OCI-LY1 (cell line): ENCODE measurements around the gene SUGCT.

ENCODE experiments used
- H2AFZ ChIP-seq: fragments of 200-600 bp; sonication (generic), shearing (Covaris generic); 2 replicates; pipeline ENCODE4 v1.6.0; 2014; ENCODE audit warnings: antibody characterized with exemption, mild to moderate bottlenecking, low read length
- H3F3A ChIP-seq: fragments of 200-600 bp; sonication (generic), shearing (Covaris generic); 2 replicates; pipeline ENCODE4 v1.6.0; 2014; ENCODE audit warnings: mild to moderate bottlenecking, antibody characterized with exemption, low read length, moderate library complexity; ENCODE audit not compliant: insufficient read depth
- H3K27ac ChIP-seq: fragments of 200-600 bp; sonication (generic); 2 replicates; pipeline ENCODE4 v1.5.1; 2014; ENCODE audit warnings: low read length, mixed run types, mild to moderate bottlenecking, low read depth; ENCODE audit not compliant: poor library complexity, severe bottlenecking
- H3K27me3 ChIP-seq: fragments of 200-600 bp; sonication (generic); 2 replicates; pipeline ENCODE4 v1.6.0; 2014; ENCODE audit warnings: antibody characterized with exemption, mild to moderate bottlenecking, low read length, moderate library complexity; ENCODE audit not compliant: insufficient read depth
- H3K36me3 ChIP-seq: fragments of 200-600 bp; sonication (generic); 2 replicates; pipeline ENCODE4 v1.6.1; 2014; ENCODE audit warnings: mild to moderate bottlenecking, antibody characterized with exemption, low read length, moderate library complexity, mixed read lengths; ENCODE audit not compliant: insufficient read depth
- H3K4me1 ChIP-seq: fragments of 200-600 bp; sonication (generic); 2 replicates; pipeline ENCODE4 v1.5.1; 2014; ENCODE audit warnings: mild to moderate bottlenecking, low read length, moderate library complexity; ENCODE audit not compliant: insufficient read depth, severe bottlenecking
- H3K4me2 ChIP-seq: fragments of 200-600 bp; sonication (generic), shearing (Covaris generic); 2 replicates; pipeline ENCODE4 v1.6.1; 2014; ENCODE audit warnings: low read length
- H3K4me3 ChIP-seq: fragments of 200-600 bp; sonication (generic); 2 replicates; pipeline ENCODE4 v1.5.1; 2014; ENCODE audit warnings: low read length, low read depth, mild to moderate bottlenecking, mixed read lengths; ENCODE audit not compliant: poor library complexity, severe bottlenecking
- H3K79me2 ChIP-seq: fragments of 200-600 bp; shearing (Covaris generic); 2 replicates; pipeline ENCODE4 v1.6.1; 2016; ENCODE audit warnings: mixed run types, low read length, mixed read lengths; ENCODE audit not compliant: insufficient read depth
- H3K9ac ChIP-seq: fragments of 200-600 bp; sonication (generic), shearing (Covaris generic); 2 replicates; pipeline ENCODE4 v1.6.1; 2014; ENCODE audit warnings: mild to moderate bottlenecking, low read length, mixed read lengths
- H3K9me2 ChIP-seq: fragments of 200-600 bp; sonication (generic), shearing (Covaris generic); 2 replicates; pipeline ENCODE4 v1.6.1; 2014; ENCODE audit warnings: low read depth, mild to moderate bottlenecking, low read length, mixed read lengths
- H3K9me3 ChIP-seq: fragments of 200-600 bp; shearing (Covaris generic); 2 replicates; pipeline ENCODE4 v1.6.1; 2014; ENCODE audit warnings: low read length, mixed read lengths
- H4K20me1 ChIP-seq: fragments of 200-600 bp; sonication (generic), shearing (Covaris generic); 2 replicates; pipeline ENCODE4 v1.6.0; 2016; ENCODE audit warnings: mild to moderate bottlenecking, low read length; ENCODE audit not compliant: insufficient read depth
- EZH2 ChIP-seq: fragments of 200-600 bp; sonication (generic), shearing (Covaris generic); IDR thresholded peaks from 2 replicates; pipeline ENCODE4 v1.8.0; 2017; ENCODE audit warnings: borderline replicate concordance, mixed run types, mild to moderate bottlenecking, antibody characterized with exemption, low read length, moderate library complexity, mixed read lengths
- TF ChIP-seq, protein P1 (sequence below): fragments of 200-600 bp; sonication (generic), shearing (Covaris generic); IDR thresholded peaks from 2 replicates; pipeline ENCODE4 v1.5.1; 2017; ENCODE audit warnings: mild to moderate bottlenecking, antibody characterized with exemption, low read length, moderate library complexity, mixed read lengths

The SUGCT gene

DNA sequence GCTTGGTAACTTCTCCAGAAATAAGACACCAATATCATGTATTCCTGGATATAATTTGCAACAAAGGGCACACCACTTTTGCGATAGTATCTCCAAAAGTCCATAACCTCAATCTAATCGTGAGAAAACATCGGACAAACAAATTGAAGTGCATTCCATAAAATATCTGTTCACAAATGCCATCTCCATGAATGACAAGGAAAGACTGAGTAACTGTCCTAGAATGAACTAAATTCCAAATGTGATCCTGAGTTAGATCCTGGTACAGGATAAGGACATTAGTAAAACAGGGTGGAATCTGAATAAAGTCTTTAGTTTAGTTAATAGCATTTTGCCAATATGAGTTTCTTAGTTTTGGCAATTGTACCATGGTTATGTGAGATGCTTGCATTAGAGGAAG lies 384.2 kb downstream of the SUGCT start:
- Histone ChIP-seq H3F3A (no peaks in the 10 kb centered on the region), H3K27ac (no peak overlapping the region), H3K4me3 (no peak overlapping the region), H3K4me2 (no peak overlapping the region), H3K36me3 (no peaks in the 10 kb centered on the region), H3K9me3 (no peaks in the 10 kb centered on the region), H4K20me1 (no peaks in the 10 kb centered on the region), H3K9me2 (no peaks in the 10 kb centered on the region), H3K27me3 (no peaks in the 10 kb centered on the region), H2AFZ (no peak overlapping the region), H3K79me2 (no peaks in the 10 kb centered on the region), H3K4me1 (no peaks in the 10 kb centered on the region), H3K9ac (no peak overlapping the region)
- TF ChIP-seq EZH2 = no peak
- TF ChIP-seq, protein P1, sequence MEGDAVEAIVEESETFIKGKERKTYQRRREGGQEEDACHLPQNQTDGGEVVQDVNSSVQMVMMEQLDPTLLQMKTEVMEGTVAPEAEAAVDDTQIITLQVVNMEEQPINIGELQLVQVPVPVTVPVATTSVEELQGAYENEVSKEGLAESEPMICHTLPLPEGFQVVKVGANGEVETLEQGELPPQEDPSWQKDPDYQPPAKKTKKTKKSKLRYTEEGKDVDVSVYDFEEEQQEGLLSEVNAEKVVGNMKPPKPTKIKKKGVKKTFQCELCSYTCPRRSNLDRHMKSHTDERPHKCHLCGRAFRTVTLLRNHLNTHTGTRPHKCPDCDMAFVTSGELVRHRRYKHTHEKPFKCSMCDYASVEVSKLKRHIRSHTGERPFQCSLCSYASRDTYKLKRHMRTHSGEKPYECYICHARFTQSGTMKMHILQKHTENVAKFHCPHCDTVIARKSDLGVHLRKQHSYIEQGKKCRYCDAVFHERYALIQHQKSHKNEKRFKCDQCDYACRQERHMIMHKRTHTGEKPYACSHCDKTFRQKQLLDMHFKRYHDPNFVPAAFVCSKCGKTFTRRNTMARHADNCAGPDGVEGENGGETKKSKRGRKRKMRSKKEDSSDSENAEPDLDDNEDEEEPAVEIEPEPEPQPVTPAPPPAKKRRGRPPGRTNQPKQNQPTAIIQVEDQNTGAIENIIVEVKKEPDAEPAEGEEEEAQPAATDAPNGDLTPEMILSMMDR = no peak

DNA sequence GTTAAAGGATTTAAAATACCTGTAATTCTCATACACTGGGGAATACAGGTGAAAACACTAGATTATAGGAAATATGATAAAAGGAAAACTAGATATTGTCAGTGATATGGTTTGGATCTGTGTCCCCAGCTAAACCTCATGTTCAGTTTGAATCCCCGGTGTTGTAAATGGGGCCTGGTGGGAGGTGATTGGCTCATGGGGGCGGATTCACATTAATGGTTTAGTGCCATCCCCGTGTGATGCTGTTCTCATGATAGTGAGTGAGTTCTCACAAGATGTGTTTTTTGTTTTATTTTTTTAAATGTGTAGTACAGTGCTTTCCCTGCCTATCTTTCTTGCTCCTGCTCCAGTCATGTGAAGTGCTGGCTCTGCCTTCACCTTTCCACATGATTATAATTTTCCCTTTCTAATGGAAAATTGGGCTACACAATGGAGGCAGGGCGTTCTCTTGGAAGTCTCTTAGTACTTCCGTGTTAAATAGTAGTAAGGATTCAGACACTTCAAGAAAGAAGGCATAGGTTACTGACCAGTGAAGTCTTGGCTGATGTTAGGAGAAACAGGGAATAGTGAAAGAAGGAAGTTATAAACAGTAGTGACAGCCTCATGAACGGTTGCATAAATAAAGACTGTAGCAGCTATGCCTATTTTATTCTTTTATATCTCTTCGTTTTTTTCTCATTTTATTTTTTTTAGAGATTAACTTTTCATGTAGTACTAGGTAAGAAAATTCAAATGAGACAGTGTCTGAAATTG lies 386.4 kb downstream of the SUGCT start:
- Histone ChIP-seq H3K4me1 (no peaks in the 10 kb centered on the region), H3K36me3 (no peaks in the 10 kb centered on the region), H3K79me2 (no peaks in the 10 kb centered on the region), H3F3A (no peaks in the 10 kb centered on the region), H3K9ac (no peak overlapping the region), H2AFZ (no peak overlapping the region), H3K9me2 (no peaks in the 10 kb centered on the region), H3K27ac (no peak overlapping the region), H3K4me2 (no peak overlapping the region), H4K20me1 (no peaks in the 10 kb centered on the region), H3K27me3 (no peaks in the 10 kb centered on the region), H3K4me3 (no peak overlapping the region), H3K9me3 (no peaks in the 10 kb centered on the region)
- no peak for TF ChIP-seq EZH2
- TF ChIP-seq, protein P1 = no peak

DNA sequence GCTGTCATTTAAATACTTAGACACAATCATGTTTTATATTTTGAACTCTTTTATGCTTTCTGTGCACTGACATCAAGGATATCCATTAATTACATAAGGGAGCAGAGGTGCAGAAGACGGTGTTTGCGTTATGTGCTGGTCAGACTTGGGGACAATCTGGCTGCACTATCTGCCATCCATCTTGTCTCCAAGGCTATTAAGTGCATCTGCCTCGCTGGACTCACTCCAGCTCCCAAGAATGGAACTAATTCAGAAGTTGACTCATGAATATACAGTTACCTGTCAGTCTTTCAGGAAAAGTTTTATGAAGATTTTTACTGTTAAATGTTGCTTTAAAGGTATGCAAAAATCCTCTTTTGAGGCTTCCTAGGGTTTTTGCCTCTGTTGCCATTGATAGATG lies 391.0 kb downstream of the SUGCT start:
- Histone ChIP-seq H3K27ac (no peak overlapping the region), H3K27me3 (no peaks in the 10 kb centered on the region), H3K79me2 (no peaks in the 10 kb centered on the region)

More for the DNA sequence above, 391.0 kb downstream of the SUGCT start:
- H3K36me3 ChIP-seq = no peaks in the 10 kb centered on the region
- H3K9me2 ChIP-seq = no peaks in the 10 kb centered on the region
- no peak overlapping the region for H3K9ac ChIP-seq
- H3F3A ChIP-seq = no peaks in the 10 kb centered on the region
- no peaks in the 10 kb centered on the region for H3K4me1 ChIP-seq
- no peaks in the 10 kb centered on the region for H3K9me3 ChIP-seq
- no peaks in the 10 kb centered on the region for H4K20me1 ChIP-seq
- H3K4me3 ChIP-seq = no peak overlapping the region
- H2AFZ ChIP-seq = no peak overlapping the region
- TF ChIP-seq, protein P1 = no peak
- TF ChIP-seq EZH2 = no peak
- H3K4me2 ChIP-seq = no peak overlapping the region
